GM18520 (cell line): ENCODE measurements around the gene NELFB.

ENCODE experiments used
- ATAC-seq: cut with Tn5 transposase; IDR thresholded peaks from one replicate; pipeline ENCODE4 v1.9.1; 2021; ENCODE audit not compliant: unreplicated experiment

The NELFB gene

DNA sequence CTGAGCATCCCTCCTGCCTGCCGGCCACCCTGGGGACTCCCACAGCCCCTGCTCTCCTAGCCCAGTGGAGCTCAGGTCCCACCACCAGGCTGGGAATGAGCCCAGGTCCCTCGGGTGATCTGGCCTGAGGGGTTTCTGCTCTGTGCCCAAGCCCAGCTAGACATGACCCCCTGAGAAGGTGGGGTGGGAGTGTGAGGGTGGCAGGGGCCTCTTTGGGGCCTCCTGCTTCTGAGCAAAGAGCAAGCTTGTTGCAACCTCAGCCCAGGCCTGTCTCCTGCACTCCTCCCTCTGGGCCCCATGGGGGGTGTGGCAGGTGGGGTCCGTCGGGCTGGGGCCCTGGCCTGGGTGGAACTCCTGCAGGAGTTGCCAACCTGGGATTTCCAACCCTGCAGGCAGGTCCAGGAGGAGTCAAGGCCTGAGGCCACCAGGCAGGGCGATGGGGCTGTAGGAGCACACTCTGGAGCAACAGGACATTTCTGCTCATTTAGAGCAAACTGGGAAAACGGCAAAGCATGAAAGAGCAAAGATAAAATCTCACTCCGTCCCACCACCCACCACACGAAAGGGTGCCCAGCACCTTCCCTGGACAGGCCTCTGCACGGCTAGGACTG is 58.3 kb downstream of the NELFB start:
- ATAC-seq: no peak

DNA sequence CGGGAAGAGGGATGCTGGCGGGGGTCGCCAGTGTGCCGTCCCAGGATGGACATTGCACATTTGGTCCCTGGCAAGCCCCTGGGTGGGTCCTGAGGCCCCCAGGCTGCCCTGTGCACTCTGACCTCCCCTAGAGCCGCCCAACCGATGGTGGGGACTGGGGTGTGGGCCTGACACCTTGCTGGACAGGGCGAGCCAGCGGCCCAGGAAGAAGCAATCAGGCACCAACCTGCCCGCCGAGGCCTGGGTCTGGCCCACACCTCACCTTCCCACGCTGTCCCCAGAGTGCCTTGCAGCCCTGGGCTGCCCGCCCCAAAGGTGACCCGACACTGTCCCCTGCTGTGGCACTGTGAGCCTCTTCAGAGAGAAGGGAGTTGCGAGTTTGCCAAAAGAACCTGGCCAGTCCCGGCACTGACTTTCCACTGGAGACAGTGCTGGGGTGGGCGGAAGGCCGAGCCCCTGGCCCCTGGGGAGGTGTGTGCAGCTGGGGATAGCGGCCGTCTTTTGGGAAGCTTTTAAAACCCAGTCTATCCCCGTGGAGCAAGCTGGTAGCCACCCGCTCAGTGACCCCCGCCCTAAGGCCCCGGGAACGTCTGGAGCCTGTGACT is 58.9 kb downstream of the NELFB start:
- no peak for ATAC-seq

DNA sequence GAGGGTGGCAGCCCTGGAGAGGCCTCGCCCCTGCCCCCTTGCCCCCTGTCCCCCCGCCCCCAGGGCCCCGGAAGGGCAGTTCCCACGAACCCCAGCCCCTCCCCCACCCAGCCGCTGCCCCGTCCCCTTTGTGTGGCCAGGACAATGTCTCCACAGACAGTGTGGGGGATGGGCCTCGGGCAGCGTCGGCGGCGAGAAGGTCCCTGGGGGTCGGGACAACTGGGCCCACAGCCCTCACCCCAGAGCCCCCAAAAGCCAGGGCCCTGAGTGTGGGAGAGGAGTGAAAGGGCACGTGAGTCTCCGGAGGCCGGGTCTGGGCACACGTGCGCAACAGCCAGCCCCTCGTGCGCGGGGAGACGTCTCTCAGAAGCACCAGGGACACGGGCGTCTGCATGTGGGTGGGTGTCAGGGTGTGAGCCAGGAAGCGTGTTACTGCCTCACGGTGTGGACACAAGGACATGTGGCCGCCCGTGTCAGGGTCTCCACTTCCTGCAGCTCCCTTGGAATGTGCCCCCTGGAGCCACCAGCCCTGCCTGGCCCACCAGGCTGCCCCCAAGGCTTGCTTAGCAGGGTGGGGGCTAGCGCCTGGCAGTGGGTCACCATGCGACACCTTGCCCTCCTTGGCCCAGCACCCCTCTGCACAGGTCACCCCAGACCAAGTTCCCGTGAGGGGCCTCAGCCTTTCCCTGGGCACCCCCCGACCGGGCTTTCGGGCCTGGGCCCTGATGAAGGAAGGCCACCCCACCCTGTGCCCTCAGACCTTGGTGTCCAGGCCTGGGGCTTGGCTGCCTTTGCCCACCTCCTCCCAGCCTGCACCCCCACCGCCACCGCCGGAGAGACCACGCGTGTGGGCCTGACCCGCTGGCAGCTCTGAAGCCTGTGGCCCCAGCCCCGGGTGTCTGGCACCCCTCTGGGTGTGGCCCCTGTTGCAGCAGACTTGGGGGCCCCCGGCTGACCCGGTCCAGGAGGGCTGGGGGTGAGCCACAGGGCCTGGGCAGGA is 59.7 kb downstream of the NELFB start:
- ATAC-seq: no peak

DNA sequence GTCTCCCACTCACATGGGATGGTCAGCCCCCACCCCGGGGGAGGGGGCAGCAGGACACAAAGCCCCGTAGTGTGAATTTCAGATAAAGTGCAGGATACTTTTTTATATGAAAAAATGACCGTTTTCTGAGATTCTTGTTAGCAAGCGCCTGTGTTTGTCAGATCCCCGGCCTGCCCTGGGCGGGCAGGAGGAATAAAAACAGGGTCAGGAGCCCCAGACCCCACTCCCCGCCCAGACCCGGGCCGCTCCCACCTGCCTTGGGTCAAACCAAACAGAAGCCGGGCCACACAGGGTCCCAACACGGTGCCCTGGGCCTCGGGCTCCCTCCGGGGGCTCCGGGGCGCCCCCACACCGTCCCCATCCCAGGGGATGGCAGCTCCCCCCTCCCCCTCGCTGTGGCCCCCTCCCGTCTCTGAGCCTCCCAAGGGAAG is 60.5 kb downstream of the NELFB start:
- ATAC-seq: no peak

DNA sequence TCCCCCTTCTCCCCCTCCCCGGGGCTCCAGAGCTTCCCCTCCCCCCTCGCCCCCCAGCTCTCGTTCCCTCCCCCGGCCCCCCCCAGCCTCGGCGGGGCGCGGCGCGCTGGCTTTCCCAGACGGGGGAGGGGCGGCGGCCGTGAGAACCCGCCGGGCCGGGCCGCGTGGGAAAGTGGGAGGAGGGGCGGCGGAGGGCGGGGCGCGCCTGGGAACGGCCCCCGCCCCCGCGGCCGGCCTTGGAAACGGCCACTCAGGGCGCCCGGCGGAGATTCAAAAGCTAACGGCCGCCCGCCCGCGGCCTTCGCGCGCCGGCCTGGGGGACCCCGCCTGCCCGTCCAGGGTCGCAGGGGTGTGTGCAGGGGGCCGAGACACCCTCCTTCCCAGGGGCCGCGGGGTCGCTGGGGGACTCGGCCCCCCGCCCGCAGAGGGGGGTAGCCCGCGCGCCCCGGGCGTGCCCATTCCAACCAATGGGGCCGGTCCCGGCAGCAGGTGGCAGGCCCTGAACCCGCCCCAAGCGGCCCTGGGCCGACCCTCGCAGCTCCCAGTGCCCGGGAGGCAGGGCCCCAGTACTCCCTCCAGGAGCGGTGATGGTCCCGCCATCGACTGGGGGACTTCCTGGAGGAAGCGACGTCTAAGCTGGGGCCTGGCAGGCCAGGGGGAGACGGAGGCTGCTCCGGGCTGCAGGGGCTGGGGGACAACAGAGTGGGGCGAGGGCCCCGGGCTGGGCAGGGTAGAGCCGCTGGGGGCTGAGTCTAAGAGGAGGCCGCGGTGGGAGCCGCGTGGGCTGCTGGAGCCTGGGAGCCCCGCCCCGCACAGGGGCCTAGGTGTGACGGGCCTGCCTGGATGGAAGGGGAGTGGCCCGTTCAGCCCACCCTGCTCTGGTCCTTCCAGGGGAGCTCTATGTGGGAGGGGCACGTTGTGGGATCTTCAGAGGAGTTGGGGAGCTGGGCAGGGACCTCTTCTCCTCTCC is 61.2 kb downstream of the NELFB start:
- ATAC-seq: no peak

DNA sequence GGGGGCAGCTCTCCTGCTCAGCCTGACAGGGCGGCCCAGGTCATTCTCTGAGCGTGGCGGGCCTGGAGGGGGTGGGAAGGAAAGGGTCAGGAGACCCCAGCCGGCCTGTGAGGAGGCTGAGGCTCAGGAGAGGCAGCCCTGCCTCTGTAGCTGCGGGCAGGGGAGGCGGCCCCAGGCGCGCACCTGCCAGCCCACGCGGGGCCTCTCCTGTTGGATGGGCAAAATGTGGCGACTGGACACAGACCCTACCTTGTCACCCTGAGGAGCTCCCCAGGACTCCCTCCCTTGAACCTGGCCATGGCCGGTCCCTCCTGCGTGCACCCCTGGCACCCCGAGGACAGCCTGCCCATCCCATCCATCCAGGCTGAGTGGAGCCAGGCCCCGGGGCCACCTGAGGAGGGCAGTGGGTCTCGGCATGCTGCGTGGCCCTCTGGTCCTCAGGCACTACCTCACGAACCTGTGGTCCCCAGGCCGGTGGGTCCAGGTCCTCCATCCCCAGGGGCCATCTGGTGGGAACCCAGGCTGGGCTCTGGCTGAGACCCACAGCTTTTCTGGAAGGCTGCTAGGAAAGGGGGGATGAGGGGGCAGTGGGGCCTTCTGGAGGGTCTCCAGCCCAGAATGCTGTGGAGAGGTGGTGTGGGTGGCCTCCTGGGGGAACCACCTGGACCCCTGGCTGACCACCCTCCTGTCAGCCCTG is 62.0 kb downstream of the NELFB start:
- no peak for ATAC-seq

DNA sequence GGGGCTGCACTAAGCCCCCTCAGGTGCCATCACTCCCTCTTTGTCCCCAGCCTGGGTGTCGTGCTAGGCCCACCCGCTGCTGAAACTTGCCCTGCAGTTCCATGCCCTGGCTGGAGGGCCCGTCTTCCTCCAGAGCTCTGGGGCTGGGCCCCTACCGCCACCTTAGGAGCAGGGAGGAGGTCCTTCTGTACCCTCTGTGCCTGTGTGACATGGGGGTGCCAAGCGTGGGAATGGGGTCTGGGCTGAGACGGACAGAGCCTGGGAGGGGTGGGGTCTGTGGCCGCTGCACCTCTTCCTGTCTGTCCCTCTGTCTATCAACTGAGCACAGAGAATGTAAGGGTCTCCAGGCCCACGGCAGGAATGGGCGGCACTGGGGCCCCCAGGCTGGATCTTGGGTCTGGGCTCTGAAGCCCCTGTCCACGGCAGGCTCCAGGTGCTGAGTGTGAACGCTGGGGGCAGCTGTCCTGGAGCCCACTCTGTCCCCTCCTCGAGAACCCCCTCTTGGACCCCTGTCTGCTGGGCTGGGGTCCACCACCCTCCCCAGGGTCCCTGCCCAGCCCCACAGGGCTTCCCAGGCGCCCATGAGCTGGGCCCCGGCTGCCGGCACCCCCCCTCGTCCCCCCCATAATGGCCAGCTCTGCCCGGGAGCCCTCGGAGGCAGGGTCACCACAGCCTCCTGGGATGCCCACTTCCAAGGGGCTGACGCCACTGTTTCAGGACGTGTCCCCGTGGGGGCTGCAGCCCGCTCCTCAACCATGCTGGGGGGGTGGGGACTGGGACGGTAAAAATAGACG is 62.8 kb downstream of the NELFB start:
- no peak for ATAC-seq

DNA sequence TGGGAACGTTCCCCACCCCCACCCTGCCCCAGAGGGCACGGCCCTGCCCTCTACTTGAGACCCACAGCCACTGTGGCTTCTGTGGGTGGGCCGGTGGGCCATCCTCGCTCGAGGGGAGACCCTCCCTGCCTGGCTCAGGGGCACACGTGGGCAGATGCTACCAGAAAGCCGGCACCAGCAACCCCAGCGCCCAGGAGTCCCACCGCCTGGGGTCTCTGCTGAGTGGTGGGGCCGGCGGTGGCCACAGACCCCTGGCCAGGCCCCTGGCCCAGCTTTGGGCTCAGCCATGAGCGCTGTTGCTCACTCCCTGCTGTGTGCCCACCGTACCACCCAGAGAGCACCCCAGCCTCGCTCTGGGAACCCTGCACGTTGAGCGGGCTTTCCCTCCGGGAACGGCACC is 63.5 kb downstream of the NELFB start:
- ATAC-seq: no peak

DNA sequence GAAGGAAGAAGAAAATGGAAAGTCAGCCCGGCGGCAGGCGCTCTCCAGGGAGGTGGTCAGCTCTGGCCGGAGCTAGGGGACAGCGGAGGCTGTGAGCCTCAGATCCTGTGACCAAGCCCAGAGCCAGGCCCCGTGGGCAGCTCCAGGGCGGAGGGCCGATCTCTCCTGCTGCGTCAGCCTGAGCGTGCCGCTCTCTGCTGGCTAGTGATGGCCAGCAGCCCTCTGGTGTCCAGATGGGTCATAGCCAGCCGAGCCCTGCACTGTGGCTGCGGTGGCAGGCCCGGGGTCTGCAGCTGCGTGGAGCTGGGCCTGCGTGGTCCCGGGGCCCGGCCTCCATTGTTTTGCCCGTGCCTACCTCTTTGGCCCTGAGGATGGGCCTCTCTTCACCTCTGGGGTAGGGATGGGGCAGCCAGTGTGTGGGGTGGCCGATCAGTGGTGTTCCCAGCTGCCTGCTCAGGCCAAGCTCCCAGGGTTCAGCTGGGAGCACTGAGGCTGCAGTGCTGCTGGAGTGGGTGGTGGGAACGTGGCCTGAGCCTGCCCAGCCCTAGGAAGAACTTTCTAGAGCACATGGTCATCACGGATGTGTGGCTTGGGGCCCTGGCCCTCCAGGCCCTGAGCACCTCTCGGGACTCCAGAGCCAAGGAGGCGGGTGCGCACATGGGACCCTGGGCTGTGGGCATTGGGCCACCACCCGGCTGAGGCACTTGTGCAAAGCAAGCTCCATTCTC is 64.0 kb downstream of the NELFB start:
- ATAC-seq: no peak

DNA sequence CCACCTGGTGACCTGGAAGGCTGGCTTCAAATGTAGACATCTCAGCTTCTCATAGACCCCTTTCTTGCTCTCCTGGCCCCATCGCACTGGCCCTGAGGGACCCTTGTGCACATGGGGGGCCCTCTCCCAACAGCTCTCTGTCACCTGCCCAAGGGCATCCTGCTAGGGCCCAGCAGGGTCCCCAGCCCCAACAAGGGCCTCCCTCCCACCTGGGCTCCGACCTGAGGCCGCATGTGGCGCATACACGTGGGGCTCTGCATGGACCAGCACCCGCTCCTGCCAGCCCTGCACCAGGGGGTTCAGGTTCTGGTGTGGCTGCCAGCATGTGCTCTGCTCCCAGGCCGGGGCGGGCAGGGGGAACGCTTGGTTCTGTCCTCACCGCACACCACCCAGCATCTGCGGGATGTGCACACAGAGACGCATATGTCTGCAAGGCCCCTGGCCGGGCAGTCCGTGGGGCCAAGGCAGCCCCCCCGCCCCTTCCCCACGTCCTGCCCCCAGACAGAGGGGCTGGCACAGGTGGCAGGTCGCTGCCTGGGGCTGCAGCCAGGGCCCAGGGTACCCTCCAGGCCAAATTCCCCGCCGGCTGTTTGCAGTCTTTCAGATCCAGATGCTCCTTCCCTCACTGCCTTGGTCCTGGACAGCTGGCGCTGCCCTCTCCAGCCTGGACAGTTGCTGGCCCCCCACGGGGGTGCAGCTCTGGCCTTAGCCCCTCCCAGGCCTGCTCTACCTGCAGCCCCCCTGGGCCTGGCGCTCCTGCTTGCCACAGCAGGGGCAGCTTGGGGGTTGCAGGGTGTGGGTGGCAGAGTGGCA is 64.8 kb downstream of the NELFB start:
- ATAC-seq: no peak

DNA sequence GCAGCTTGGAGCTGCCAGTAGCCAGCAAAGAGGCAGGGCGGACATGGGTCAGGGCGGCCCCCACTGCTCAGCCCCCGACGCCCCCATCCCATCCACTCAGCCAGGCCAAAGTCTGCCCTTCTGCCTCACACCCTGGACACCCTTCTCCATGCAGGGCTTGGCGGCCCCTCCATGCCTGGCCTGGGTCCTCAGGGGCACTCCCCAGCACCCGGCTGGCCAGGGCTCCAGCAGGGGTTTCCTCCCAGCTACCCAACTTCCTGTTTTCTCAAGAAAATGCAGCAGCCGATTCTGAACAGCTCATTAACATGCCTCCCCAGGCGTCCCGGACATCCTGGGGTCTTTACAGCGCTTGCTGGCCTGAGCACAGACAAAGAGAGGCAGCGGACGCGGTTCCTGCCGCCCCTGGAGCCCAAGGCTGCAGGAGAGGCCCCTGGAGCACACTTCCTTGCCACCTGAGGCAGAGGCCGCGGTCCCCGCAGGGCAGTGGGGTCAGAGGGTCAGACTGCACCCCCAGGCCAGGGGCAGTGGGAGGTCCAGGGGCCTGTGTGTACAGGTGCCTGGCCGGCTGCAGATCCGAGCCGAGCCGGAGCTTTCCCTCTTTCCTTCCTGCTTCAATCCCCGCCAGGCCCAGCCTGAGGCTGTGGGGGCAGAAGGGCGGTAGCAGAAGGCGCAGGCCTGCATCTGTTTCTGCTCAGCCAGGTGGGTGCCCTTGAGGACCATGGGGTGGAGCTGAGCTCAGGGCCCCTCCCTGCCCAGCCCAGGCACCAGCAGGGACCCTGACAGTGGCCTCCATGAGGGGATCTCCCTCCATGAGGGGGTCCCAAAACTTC is 65.6 kb downstream of the NELFB start:
- no peak for ATAC-seq

DNA sequence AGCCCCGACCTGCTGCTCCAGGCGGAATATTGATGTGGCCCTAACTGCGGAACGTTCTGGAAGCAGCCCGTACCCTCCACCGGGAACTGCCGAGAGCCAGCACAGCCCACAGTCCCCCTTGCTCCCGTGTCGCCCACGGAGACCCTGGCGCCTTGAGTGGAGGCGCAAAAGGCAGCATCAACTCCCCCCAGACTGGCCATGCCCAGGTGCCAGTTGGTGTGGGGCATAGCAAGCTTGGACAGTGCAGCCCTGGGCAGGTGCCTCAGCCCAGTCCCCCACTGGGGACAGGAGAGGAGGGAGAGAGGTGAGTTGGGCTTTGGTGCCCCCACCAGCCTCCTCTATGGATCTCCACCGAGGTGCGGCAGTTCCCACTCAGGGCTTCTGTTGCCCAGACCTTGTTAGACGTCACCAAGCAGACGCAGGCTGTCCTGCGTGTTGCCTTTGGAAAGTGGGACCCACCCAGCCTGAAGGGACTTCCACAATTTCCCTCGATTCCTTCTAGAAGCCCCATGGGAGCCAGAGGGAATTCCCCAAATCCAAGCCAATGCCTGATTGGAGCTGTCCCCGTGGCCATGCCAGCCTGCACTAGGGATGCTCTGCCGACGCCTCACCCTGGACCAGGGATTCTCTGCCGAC is 66.7 kb downstream of the NELFB start:
- ATAC-seq: no peak
